H9 (cell line): Measurements from ENCODE around the gene SFI1. TPM values are rescaled to one million over a fixed set of nuclear protein-coding genes. Genes with fewer than 3 reads are reported as not detected.

ENCODE experiments used
- DNase-seq: peaks from one replicate; pipeline ENCODE4 v3.0.0-alpha.2; 2017
- H2AFZ ChIP-seq: one replicate; pipeline ENCODE4 v1.6.1; 2013; ENCODE audit warnings: mild to moderate bottlenecking, low read length, control low read depth, moderate library complexity
- H2AK5ac ChIP-seq: 2 replicates; pipeline ENCODE4 v1.6.1; 2013; ENCODE audit warnings: low read length, control low read depth, mixed read lengths; ENCODE audit not compliant: insufficient read length
- H2BK120ac ChIP-seq: one replicate; pipeline ENCODE4 v1.6.1; 2013; ENCODE audit warnings: low read depth, mild to moderate bottlenecking, low read length, control low read depth, inconsistent platforms; ENCODE audit not compliant: poor library complexity, severe bottlenecking
- H2BK12ac ChIP-seq: 2 replicates; pipeline ENCODE4 v1.6.1; 2013; ENCODE audit warnings: low read length, control low read depth, mixed read lengths, low read depth; ENCODE audit not compliant: insufficient read length
- H2BK15ac ChIP-seq: 2 replicates; pipeline ENCODE4 v1.6.1; 2013; ENCODE audit warnings: low read depth, low read length, control low read depth
- H2BK20ac ChIP-seq: one replicate; pipeline ENCODE4 v1.6.1; 2013; ENCODE audit warnings: low read depth, mild to moderate bottlenecking, low read length, control low read depth, inconsistent platforms; ENCODE audit not compliant: poor library complexity, severe bottlenecking
- H2BK5ac ChIP-seq: 2 replicates; pipeline ENCODE4 v1.6.1; 2013; ENCODE audit warnings: low read length, control low read depth, mixed read lengths; ENCODE audit not compliant: insufficient read length
- H3K14ac ChIP-seq: 2 replicates; pipeline ENCODE4 v1.6.1; 2013; ENCODE audit warnings: low read length, control low read depth; ENCODE audit not compliant: insufficient read depth
- H3K18ac ChIP-seq: 2 replicates; pipeline ENCODE4 v1.6.1; 2013; ENCODE audit warnings: low read depth, mild to moderate bottlenecking, mixed read lengths, low read length, control low read depth; ENCODE audit not compliant: insufficient read length
- H3K23ac ChIP-seq: 2 replicates; pipeline ENCODE4 v1.6.1; 2013; ENCODE audit warnings: low read length, control low read depth, mixed read lengths, low read depth; ENCODE audit not compliant: insufficient read length
- H3K23me2 ChIP-seq: 2 replicates; pipeline ENCODE4 v1.6.1; 2013; ENCODE audit warnings: low read depth, mild to moderate bottlenecking, mixed read lengths, low read length, control low read depth; ENCODE audit not compliant: insufficient read length, poor library complexity, severe bottlenecking
- H3K27ac ChIP-seq: 2 replicates; pipeline ENCODE4 v1.5.1; 2013; ENCODE audit warnings: low read length, control low read depth, mixed read lengths, low read depth; ENCODE audit not compliant: insufficient read length
- H3K27me3 ChIP-seq: 2 replicates; pipeline ENCODE4 v1.6.1; 2013; ENCODE audit warnings: low read length, control low read depth, inconsistent platforms; ENCODE audit not compliant: insufficient read depth
- H3K4ac ChIP-seq: 2 replicates; pipeline ENCODE4 v1.6.1; 2013; ENCODE audit warnings: low read depth, mild to moderate bottlenecking, control low read depth, inconsistent platforms, low read length, moderate library complexity
- H3K4me1 ChIP-seq: 2 replicates; pipeline ENCODE4 v1.6.1; 2013; ENCODE audit warnings: low read length, control low read depth, inconsistent platforms; ENCODE audit not compliant: insufficient read depth
- H3K4me2 ChIP-seq: 2 replicates; pipeline ENCODE4 v1.6.1; 2013; ENCODE audit warnings: low read length, control low read depth, mixed read lengths; ENCODE audit not compliant: insufficient read length, insufficient read depth
- H3K56ac ChIP-seq: 2 replicates; pipeline ENCODE4 v1.6.1; 2013; ENCODE audit warnings: low read depth, mild to moderate bottlenecking, mixed read lengths, low read length, control low read depth; ENCODE audit not compliant: insufficient read length
- H3K79me1 ChIP-seq: 2 replicates; pipeline ENCODE4 v1.6.1; 2013; ENCODE audit warnings: low read depth, mild to moderate bottlenecking, moderate library complexity, low read length, control low read depth, inconsistent platforms; ENCODE audit not compliant: insufficient read depth, poor library complexity, severe bottlenecking
- H3K79me2 ChIP-seq: 2 replicates; pipeline ENCODE4 v1.6.1; 2013; ENCODE audit warnings: low read length, control low read depth, inconsistent platforms; ENCODE audit not compliant: insufficient read depth
- H3K9ac ChIP-seq: 2 replicates; pipeline ENCODE4 v1.6.1; 2013; ENCODE audit warnings: low read length, control low read depth, mixed read lengths; ENCODE audit not compliant: insufficient read length; ENCODE audit errors: extremely low read depth
- H3K9me3 ChIP-seq: one replicate; pipeline ENCODE4 v1.6.1; 2013; ENCODE audit warnings: low read depth, low read length, inconsistent platforms; ENCODE audit not compliant: control insufficient read depth
- H3T11ph ChIP-seq: one replicate; pipeline ENCODE4 v1.6.1; 2013; ENCODE audit warnings: mild to moderate bottlenecking, low read length, control low read depth, inconsistent platforms
- H4K20me1 ChIP-seq: one replicate; pipeline ENCODE4 v1.6.1; 2013; ENCODE audit not compliant: control insufficient read depth, insufficient read length, insufficient read depth
- H4K5ac ChIP-seq: 2 replicates; pipeline ENCODE4 v1.6.1; 2013; ENCODE audit warnings: low read depth, mild to moderate bottlenecking, mixed read lengths, low read length, control low read depth; ENCODE audit not compliant: insufficient read length
- H4K8ac ChIP-seq: replicated peaks from 2 replicates; pipeline ENCODE4 v1.6.1; 2013; ENCODE audit warnings: low read length, control low read depth, mixed read lengths, low read depth; ENCODE audit not compliant: insufficient read length
- H4K91ac ChIP-seq: 2 replicates; pipeline ENCODE4 v1.6.1; 2013; ENCODE audit warnings: low read depth, mild to moderate bottlenecking, moderate library complexity, mixed read lengths, low read length, control low read depth; ENCODE audit not compliant: insufficient read length
- H3K27ac Mint-ChIP-seq, 3 experiments: 2 replicates in 2 of 3; 3 replicates in 1 of 3; pipeline ENCODE4 v1.8.0; 2020 to 2021; ENCODE audit warnings: mixed read lengths in 3 of 3, mild to moderate bottlenecking in 1 of 3, moderate library complexity in 1 of 3
- H3K27me3 Mint-ChIP-seq: 2 replicates; pipeline ENCODE4 v1.8.0; 2021; ENCODE audit warnings: low read depth, mild to moderate bottlenecking, moderate library complexity, mixed read lengths
- H3K36me3 Mint-ChIP-seq, 3 experiments: 2 replicates in 2 of 3; 3 replicates in 1 of 3; pipeline ENCODE4 v1.8.0; 2020 to 2021; ENCODE audit warnings: low read depth in 3 of 3, mixed read lengths in 3 of 3; ENCODE audit not compliant: insufficient read depth in 1 of 3
- H3K4me1 Mint-ChIP-seq, 2 experiments: 2 replicates each; pipeline ENCODE4 v1.8.0; 2020; ENCODE audit warnings: mixed read lengths in 2 of 2
- H3K4me3 Mint-ChIP-seq, 2 experiments: 2 replicates in 1 of 2; 3 replicates in 1 of 2; pipeline ENCODE4 v1.8.0; 2020 to 2021; ENCODE audit warnings: mild to moderate bottlenecking in 2 of 2, mixed read lengths in 2 of 2, moderate library complexity in 1 of 2
- H3K9me3 Mint-ChIP-seq, 2 experiments: 2 replicates in 1 of 2; 3 replicates in 1 of 2; pipeline ENCODE4 v1.8.0; 2020; ENCODE audit warnings: mild to moderate bottlenecking in 2 of 2, mixed read lengths in 2 of 2, moderate library complexity in 1 of 2
- WGBS: extraction: QIAGEN DNeasy Blood & Tissue Kit; methylation state at CpG from one replicate; pipeline ENCODE4 v1.1.7; 2013; ENCODE audit warnings: missing lambda C conversion rate, low lambda C conversion rate, mixed read lengths; ENCODE audit not compliant: insufficient read length; ENCODE audit errors: extremely low coverage; 5-methylcytosine and 5-hydroxymethylcytosine counted together
- total RNA-seq: library from RNA; stranded (reverse); gene quantifications from 2 replicates; pipeline ENCODE4 v1.2.1, GENCODE V29; 2021
- TF ChIP-seq, protein P1 (sequence below): fragments of 200-600 bp; sonication (generic); conservative IDR thresholded peaks from 3 replicates; pipeline ENCODE4 v1.8.0; 2021; ENCODE audit warnings: antibody characterized with exemption, mild to moderate bottlenecking

The SFI1 gene
- total RNA-seq, 1 experiment from 2014 or later: 26.4 TPM

GRCh38 chr22:31503211-31503964 lies 7.1 kb downstream of the SFI1 start:
- H2BK120ac ChIP-seq: no peak overlapping the region

More at GRCh38 chr22:31503211-31503964, 7.1 kb downstream of the SFI1 start:
- Histone ChIP-seq H2BK15ac (no peak overlapping the region), H3K27me3 (no peaks in the 10 kb centered on the region; the same call in 1 of the 2 replicates), H4K8ac (no peak overlapping the region), H4K20me1 (no peaks in the 10 kb centered on the region), H3K18ac (no peak overlapping the region), H3K79me1 (no peaks in the 10 kb centered on the region), H3K14ac (no peak overlapping the region), H4K91ac (no peak overlapping the region), H3K56ac (no peak overlapping the region), H4K5ac (no peak overlapping the region), H3K27ac (no peak overlapping the region), H2BK5ac (no peak overlapping the region), H3K4me1 (no peaks in the 10 kb centered on the region; the same call in 1 of the 2 replicates), H3T11ph (no peak overlapping the region), H3K9me3 (no peaks in the 10 kb centered on the region), H2BK12ac (no peak overlapping the region), H2BK20ac (no peak overlapping the region), H3K4me2 (no peak overlapping the region), H3K23me2 (no peaks in the 10 kb centered on the region), H2AFZ (no peak overlapping the region), H3K9ac (no peak overlapping the region), H3K79me2 (no peaks in the 10 kb centered on the region), H2AK5ac (no peak overlapping the region), H3K23ac (no peak overlapping the region), H3K4ac (no peak overlapping the region)
- Mint-ChIP-seq H3K27ac (no peak overlapping the region), H3K36me3 (peaks cover 0 to 19% (median 11%) of the 10 kb centered on the region in 3 experiments; a peak in 6 of 7 replicates), H3K4me3 (no peak overlapping the region), H3K27me3 (no peaks in the 10 kb centered on the region), H3K4me1 (peaks cover 8% of the 10 kb centered on the region in 2 experiments), H3K9me3 (peaks cover 0 to 7% of the 10 kb centered on the region in 2 experiments; a peak in 4 of 5 replicates)
- WGBS: no CpG with 5 or more reads among the region's 14 CpGs
- no peak for DNase-seq
- TF ChIP-seq, protein P1, sequence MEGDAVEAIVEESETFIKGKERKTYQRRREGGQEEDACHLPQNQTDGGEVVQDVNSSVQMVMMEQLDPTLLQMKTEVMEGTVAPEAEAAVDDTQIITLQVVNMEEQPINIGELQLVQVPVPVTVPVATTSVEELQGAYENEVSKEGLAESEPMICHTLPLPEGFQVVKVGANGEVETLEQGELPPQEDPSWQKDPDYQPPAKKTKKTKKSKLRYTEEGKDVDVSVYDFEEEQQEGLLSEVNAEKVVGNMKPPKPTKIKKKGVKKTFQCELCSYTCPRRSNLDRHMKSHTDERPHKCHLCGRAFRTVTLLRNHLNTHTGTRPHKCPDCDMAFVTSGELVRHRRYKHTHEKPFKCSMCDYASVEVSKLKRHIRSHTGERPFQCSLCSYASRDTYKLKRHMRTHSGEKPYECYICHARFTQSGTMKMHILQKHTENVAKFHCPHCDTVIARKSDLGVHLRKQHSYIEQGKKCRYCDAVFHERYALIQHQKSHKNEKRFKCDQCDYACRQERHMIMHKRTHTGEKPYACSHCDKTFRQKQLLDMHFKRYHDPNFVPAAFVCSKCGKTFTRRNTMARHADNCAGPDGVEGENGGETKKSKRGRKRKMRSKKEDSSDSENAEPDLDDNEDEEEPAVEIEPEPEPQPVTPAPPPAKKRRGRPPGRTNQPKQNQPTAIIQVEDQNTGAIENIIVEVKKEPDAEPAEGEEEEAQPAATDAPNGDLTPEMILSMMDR: no peak
